ENCODE results near the gene PLXNA2.

The PLXNA2 gene

GRCh38 chr1:208288495-208288894 lies 44.3 kb upstream of the PLXNA2 start:
- ATAC-seq = no peak
- no peak for TF ChIP-seq TSHZ2 (CRISPR knock-in tag; IDR thresholded peaks at IDR 0.05)

GRCh38 chr1:208280681-208281450 lies 36.7 kb upstream of the PLXNA2 start:
- TF ChIP-seq SNAI2 (CRISPR knock-in tag; IDR thresholded peaks at IDR 0.05) = no peak
- no peak for TF ChIP-seq TOX (CRISPR knock-in tag; IDR thresholded peaks at IDR 0.05; ENCODE audit: borderline replicate concordance)
- no peak for TF ChIP-seq ZFP3 (CRISPR knock-in tag; IDR thresholded peaks at IDR 0.05)
- peak; percentile 86 for ATAC-seq

GRCh38 chr1:208279826-208280588 lies 35.8 kb upstream of the PLXNA2 start:
- no peak for TF ChIP-seq OSR1 (CRISPR knock-in tag; IDR thresholded peaks at IDR 0.05)
- no peak for TF ChIP-seq ZNF70 (CRISPR knock-in tag; IDR thresholded peaks at IDR 0.05)
- no peak for TF ChIP-seq ZNF8 (CRISPR knock-in tag; IDR thresholded peaks at IDR 0.05)
- TF ChIP-seq ESRRG (CRISPR knock-in tag; IDR thresholded peaks at IDR 0.05) = no peak
- TF ChIP-seq GLIS3 (CRISPR knock-in tag; IDR thresholded peaks at IDR 0.05) = no peak
- no peak for ATAC-seq

GRCh38 chr1:208278638-208279037 lies 34.5 kb upstream of the PLXNA2 start:
- ATAC-seq = no peak
- TF ChIP-seq PPARA (CRISPR knock-in tag; IDR thresholded peaks at IDR 0.05; ENCODE audit: borderline replicate concordance) = no peak
- no peak for TF ChIP-seq ZNF70 (CRISPR knock-in tag; IDR thresholded peaks at IDR 0.05)
- TF ChIP-seq OSR1 (CRISPR knock-in tag; IDR thresholded peaks at IDR 0.05) = no peak
- no peak for TF ChIP-seq CREB5 (CRISPR knock-in tag; IDR thresholded peaks at IDR 0.05; ENCODE audit: low read depth)
- TF ChIP-seq GLIS3 (CRISPR knock-in tag; IDR thresholded peaks at IDR 0.05) = no peak
- no peak for TF ChIP-seq CSRNP3 (CRISPR knock-in tag; IDR thresholded peaks at IDR 0.05)
- TF ChIP-seq ZNF8 (CRISPR knock-in tag; IDR thresholded peaks at IDR 0.05) = no peak
- no peak for TF ChIP-seq TCF4 (CRISPR knock-in tag; IDR thresholded peaks at IDR 0.05; ENCODE audit: borderline replicate concordance)
- no peak for TF ChIP-seq RARB (CRISPR knock-in tag; IDR thresholded peaks at IDR 0.05)
- TF ChIP-seq TSHZ2 (CRISPR knock-in tag; IDR thresholded peaks at IDR 0.05) = no peak
- TF ChIP-seq SNAI2 (CRISPR knock-in tag; IDR thresholded peaks at IDR 0.05) = no peak
- TF ChIP-seq ZFP30 (CRISPR knock-in tag; IDR thresholded peaks at IDR 0.05) = no peak
- TF ChIP-seq ZC3H10 (CRISPR knock-in tag; IDR thresholded peaks at IDR 0.05) = no peak
- no peak for TF ChIP-seq CSDC2 (CRISPR knock-in tag; IDR thresholded peaks at IDR 0.05)
